PC-3 (cell line): ENCODE data around the gene TJAP1. TPM values are rescaled to one million over a fixed set of nuclear protein-coding genes. Genes with fewer than 3 reads are reported as not detected.

ENCODE experiments used
- ATAC-seq: fragments of 200-7000 bp; cut with Tn5 transposase; 2 replicates; pipeline ENCODE4 v1.9.1; 2020; ENCODE audit warnings: mild to moderate bottlenecking, moderate library complexity
- BruUV-seq: library from RNA; stranded (reverse); fragments of 400-500 nt; replicated peaks from 2 replicates; lab custom pipeline; 2021; lab: Mats Ljungman, UMichigan
- CTCF ChIA-PET: fragments of 300-600 bp; sonication (Branson Sonifier 250); formaldehyde crosslinking; loops from one replicate; lab custom pipeline; 2022; ENCODE audit warnings: antibody characterized with exemption; lab: Charles Lee
- POLR2A ChIA-PET: fragments of 300-600 bp; sonication (Branson Sonifier 250); formaldehyde crosslinking; loops from one replicate; lab custom pipeline; 2022; ENCODE audit warnings: antibody characterized with exemption; ENCODE audit not compliant: unreplicated experiment; lab: Charles Lee
- DNase-seq: peaks from one replicate; pipeline ENCODE4 v3.0.0-alpha.2; 2015
- H2AFZ ChIP-seq: fragments of 300-600 bp; sonication (generic); 2 replicates; pipeline ENCODE4 v1.6.0; 2016; ENCODE audit warnings: antibody characterized with exemption, low read length
- H3F3A ChIP-seq: fragments of 300-600 bp; sonication (generic); one replicate; pipeline ENCODE4 v1.6.0; 2017; ENCODE audit warnings: antibody characterized with exemption, low read length, control low read depth, mild to moderate bottlenecking; ENCODE audit not compliant: unreplicated experiment
- H3K27ac ChIP-seq: fragments of 300-600 bp; sonication (generic); 2 replicates; pipeline ENCODE4 v1.5.1; 2016; ENCODE audit warnings: mild to moderate bottlenecking, low read length
- H3K27me3 ChIP-seq: fragments of 300-600 bp; sonication (generic); 2 replicates; pipeline ENCODE4 v1.6.1; 2016; ENCODE audit warnings: low read length, mixed read lengths
- H3K36me3 ChIP-seq: fragments of 300-600 bp; sonication (generic); 2 replicates; pipeline ENCODE4 v1.6.1; 2016; ENCODE audit warnings: low read depth, mixed run types, low read length, mixed read lengths
- H3K4me1 ChIP-seq: fragments of 300-600 bp; sonication (generic); 2 replicates; pipeline ENCODE4 v1.5.1; 2016; ENCODE audit warnings: low read length; ENCODE audit not compliant: insufficient read depth
- H3K4me2 ChIP-seq: fragments of 300-600 bp; sonication (generic); 2 replicates; pipeline ENCODE4 v1.6.0; 2016; ENCODE audit warnings: low read length
- H3K4me3 ChIP-seq: fragments of 300-600 bp; sonication (generic); 2 replicates; pipeline ENCODE4 v1.5.1; 2016; ENCODE audit warnings: mild to moderate bottlenecking, low read length, mixed read lengths
- H3K79me2 ChIP-seq: fragments of 300-600 bp; sonication (generic); 2 replicates; pipeline ENCODE4 v1.6.1; 2017; ENCODE audit warnings: low read length, mixed read lengths
- H3K9ac ChIP-seq: fragments of 300-600 bp; sonication (generic); 2 replicates; pipeline ENCODE4 v1.6.0; 2016; ENCODE audit warnings: mild to moderate bottlenecking, low read length
- H3K9me2 ChIP-seq: fragments of 300-600 bp; sonication (generic); replicated peaks from 2 replicates; pipeline ENCODE4 v1.6.1; 2016; ENCODE audit warnings: mixed run types, low read length, mixed read lengths
- H3K9me3 ChIP-seq: fragments of 300-600 bp; sonication (generic); 2 replicates; pipeline ENCODE4 v1.6.1; 2016; ENCODE audit warnings: low read length, mixed read lengths
- H4K20me1 ChIP-seq: fragments of 300-600 bp; sonication (generic); 2 replicates; pipeline ENCODE4 v1.6.1; 2016; ENCODE audit warnings: low read length, mixed read lengths
- EZH2 ChIP-seq: fragments of 300-600 bp; sonication (generic); IDR thresholded peaks from one replicate; pipeline ENCODE4 v1.6.1; 2017; ENCODE audit warnings: antibody characterized with exemption, mild to moderate bottlenecking, low read length; ENCODE audit not compliant: unreplicated experiment
- EZH2phosphoT487 ChIP-seq: fragments of 300-600 bp; sonication (generic); IDR thresholded peaks from 2 replicates; pipeline ENCODE4 v1.6.1; 2018; ENCODE audit warnings: mild to moderate bottlenecking, antibody characterized with exemption, low read length, borderline replicate concordance
- intact Hi-C: fragments of 100-400 bp; cut with micrococcal nuclease; formaldehyde crosslinking; loops from 2 replicates; pipeline ENCODE4 v1.9.0; 2023
- total RNA-seq: library from RNA; depleted of rRNA; stranded (reverse); fragments of >200 nt; gene quantifications from 2 replicates; pipeline ENCODE4 v1.2.3, GENCODE V29; 2014
- TF ChIP-seq, protein P1 (sequence below): fragments of 300-600 bp; sonication (generic); conservative IDR thresholded peaks from 2 replicates; pipeline ENCODE4 v1.5.1; 2017; ENCODE audit warnings: antibody characterized with exemption, low read depth, mild to moderate bottlenecking, low read length

TJAP1 gene
- total RNA-seq, 1 experiment from 2014 or later: 28.5 TPM

GRCh38 chr6:43495409-43495941 is 18.1 kb downstream of the TJAP1 start:
- H3K9ac ChIP-seq: no peak overlapping the region
- no TSS peak for BruUV-seq
- intact Hi-C loops: no loop called here
- H4K20me1 ChIP-seq: 0 out of 2 replicates have a peak, but pooled peaks cover 7% of the 10 kb centered on the region
- TF ChIP-seq EZH2 (no peak), EZH2phosphoT487 (no peak)
- TF ChIP-seq, protein P1, sequence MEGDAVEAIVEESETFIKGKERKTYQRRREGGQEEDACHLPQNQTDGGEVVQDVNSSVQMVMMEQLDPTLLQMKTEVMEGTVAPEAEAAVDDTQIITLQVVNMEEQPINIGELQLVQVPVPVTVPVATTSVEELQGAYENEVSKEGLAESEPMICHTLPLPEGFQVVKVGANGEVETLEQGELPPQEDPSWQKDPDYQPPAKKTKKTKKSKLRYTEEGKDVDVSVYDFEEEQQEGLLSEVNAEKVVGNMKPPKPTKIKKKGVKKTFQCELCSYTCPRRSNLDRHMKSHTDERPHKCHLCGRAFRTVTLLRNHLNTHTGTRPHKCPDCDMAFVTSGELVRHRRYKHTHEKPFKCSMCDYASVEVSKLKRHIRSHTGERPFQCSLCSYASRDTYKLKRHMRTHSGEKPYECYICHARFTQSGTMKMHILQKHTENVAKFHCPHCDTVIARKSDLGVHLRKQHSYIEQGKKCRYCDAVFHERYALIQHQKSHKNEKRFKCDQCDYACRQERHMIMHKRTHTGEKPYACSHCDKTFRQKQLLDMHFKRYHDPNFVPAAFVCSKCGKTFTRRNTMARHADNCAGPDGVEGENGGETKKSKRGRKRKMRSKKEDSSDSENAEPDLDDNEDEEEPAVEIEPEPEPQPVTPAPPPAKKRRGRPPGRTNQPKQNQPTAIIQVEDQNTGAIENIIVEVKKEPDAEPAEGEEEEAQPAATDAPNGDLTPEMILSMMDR: peak; percentile 58
- H3K27me3 ChIP-seq: no peaks in the 10 kb centered on the region
- ChIA-PET CTCF (no interaction called here), POLR2A (no interaction called here)
- H3K4me3 ChIP-seq: no peak overlapping the region
- no peak overlapping the region for H3K27ac ChIP-seq
- H3K36me3 ChIP-seq: peaks cover 7% of the 10 kb centered on the region
- DNase-seq: peak; percentile 41
- no peaks in the 10 kb centered on the region for H3K9me3 ChIP-seq
- no peaks in the 10 kb centered on the region for H3K9me2 ChIP-seq
- peaks cover 34% of the 10 kb centered on the region for H3K79me2 ChIP-seq
- peak; percentile 71 for ATAC-seq
- peaks cover 4% of the 10 kb centered on the region; the same call in 1 of the 2 replicates for H3K4me1 ChIP-seq
- no peaks in the 10 kb centered on the region for H3F3A ChIP-seq
- H3K4me2 ChIP-seq: no peak overlapping the region
- H2AFZ ChIP-seq: no peak overlapping the region

DNA sequence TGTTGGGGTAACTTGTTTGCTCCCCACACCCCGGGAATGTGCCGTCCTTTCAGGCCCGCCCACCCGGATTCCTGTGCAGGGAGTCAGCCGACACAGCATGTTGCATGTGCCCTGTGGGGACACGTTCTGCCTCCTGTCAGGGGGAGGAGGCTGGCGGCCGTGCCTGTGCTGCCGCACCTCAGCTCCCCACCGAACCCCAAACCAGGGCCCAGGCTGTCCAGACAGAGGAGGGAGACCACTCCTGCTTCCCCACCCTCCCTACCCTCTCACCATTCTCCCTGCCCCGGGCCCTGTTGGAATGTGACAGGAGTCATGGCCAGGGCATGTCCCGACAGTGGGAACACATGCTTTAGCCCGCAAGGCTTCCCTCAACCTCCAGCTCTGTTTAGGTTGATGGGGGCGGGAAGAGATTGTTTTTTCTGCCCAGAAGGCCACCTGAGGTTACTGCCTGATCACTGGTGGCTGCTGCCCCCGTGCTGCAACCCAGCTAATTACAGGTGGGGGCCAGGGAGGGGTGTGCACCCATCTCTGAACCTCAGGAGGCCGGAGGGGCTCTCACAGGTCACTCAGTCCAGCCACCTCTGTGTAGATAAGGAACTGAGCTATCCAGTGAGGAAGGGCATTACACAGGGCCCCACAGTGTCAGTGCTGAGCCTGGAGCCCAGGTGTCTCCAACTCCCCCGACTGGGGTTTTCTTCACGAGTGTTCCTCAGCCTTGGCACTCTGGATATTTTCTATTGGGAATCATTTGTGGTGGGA is 19.2 kb downstream of the TJAP1 start:
- Histone ChIP-seq H3K4me2 (no peak overlapping the region), H3F3A (no peaks in the 10 kb centered on the region), H3K9ac (no peak overlapping the region), H3K27ac (no peak overlapping the region), H3K27me3 (no peaks in the 10 kb centered on the region), H3K9me3 (no peaks in the 10 kb centered on the region), H3K4me3 (no peak overlapping the region), H4K20me1 (0 out of 2 replicates have a peak, but pooled peaks cover 7% of the 10 kb centered on the region), H3K4me1 (peaks cover 4% of the 10 kb centered on the region; the same call in 1 of the 2 replicates), H3K36me3 (peaks cover 7% of the 10 kb centered on the region), H2AFZ (no peak overlapping the region), H3K79me2 (peaks cover 34% of the 10 kb centered on the region), H3K9me2 (no peaks in the 10 kb centered on the region)
- DNase-seq (no peak), ATAC-seq (peak; percentile 33; the same call in 1 of the 2 replicates)
- no TSS peak for BruUV-seq
- TF ChIP-seq, protein P1: peak; percentile 53
- TF ChIP-seq EZH2phosphoT487: no peak
- no peak for TF ChIP-seq EZH2
- CTCF ChIA-PET: no interaction called here
- POLR2A ChIA-PET: no interaction called here
- intact Hi-C loops: no loop called here

DNA sequence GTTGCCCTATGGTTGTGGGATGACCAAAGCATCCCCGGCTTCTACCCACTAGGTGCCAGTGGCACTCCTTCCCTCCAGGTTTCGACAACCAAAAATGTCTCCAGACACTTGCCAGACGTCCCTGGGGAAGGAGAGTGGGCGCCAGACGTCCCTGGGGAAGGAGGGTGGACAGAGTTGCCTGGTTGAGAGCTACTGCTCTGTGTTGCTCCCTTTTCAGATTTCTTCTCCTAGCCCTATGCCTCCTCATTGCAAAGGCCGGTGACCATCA is 19.7 kb downstream of the TJAP1 start:
- ATAC-seq (no peak), DNase-seq (no peak)
- POLR2A ChIA-PET: no interaction called here
- no peaks in the 10 kb centered on the region for H3F3A ChIP-seq
- no peak overlapping the region for H2AFZ ChIP-seq
- H4K20me1 ChIP-seq: 0 out of 2 replicates have a peak, but pooled peaks cover 7% of the 10 kb centered on the region
- no peak overlapping the region for H3K9ac ChIP-seq
- peaks cover 29% of the 10 kb centered on the region for H3K79me2 ChIP-seq
- no peak overlapping the region for H3K4me3 ChIP-seq
- H3K27ac ChIP-seq: no peak overlapping the region
- H3K4me1 ChIP-seq: peaks cover 4% of the 10 kb centered on the region; the same call in 1 of the 2 replicates
- no peak overlapping the region for H3K4me2 ChIP-seq
- intact Hi-C loops: no loop called here
- no TSS peak for BruUV-seq
- CTCF ChIA-PET: no interaction called here
- peaks cover 7% of the 10 kb centered on the region for H3K36me3 ChIP-seq
- TF ChIP-seq, protein P1: no peak
- no peaks in the 10 kb centered on the region for H3K27me3 ChIP-seq
- no peaks in the 10 kb centered on the region for H3K9me3 ChIP-seq
- no peaks in the 10 kb centered on the region for H3K9me2 ChIP-seq
